ENCODE data around the gene ADORA3.

Gene ADORA3

DNA sequence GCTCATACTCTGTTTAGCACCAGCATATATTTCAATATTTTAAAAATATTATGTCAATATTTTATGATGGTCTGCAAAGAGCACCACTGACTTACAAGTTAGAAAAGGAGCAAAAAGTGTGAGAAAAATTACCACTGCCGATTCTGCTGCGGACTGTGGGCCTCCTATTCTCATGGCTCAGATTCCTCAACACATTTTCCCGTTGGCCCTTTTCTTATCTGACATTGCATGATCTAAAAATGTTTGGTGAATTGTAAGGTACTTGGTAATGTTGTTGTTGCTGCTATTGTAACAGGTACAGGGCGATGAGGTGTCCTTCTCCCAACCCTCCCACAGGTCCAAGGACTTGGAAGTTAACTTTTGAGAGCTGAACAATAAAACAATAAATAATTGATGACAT is 28.9 kb downstream of the ADORA3 start:
- DNase-seq (ENCODE audit: low read depth) = no peak

- DNase-seq (ENCODE audit: low read depth) = no peak
Observed at GRCh38 chr1:111474106-111474505, 29.3 kb downstream of the ADORA3 start.

DNA sequence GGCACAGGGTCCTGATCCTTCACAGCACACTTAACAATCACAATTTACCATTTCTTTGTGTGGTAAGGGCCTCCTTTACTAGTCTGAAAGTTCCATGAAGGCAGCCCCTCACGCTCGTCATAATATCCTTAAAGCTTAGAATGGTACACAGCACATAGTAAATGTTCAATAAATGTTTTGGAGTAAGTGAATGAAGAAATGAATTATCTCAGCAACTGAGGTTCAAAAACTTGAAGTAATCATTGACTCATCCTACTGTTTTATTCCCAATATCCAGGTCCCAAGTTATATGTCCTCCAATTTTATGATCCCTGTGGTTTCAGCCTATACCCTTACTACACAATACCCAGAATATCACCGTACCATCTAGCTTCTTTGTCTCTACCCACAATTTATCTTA is 31.9 kb downstream of the ADORA3 start:
- DNase-seq (ENCODE audit: low read depth) = no peak

- DNase-seq (ENCODE audit: low read depth) = peak; percentile 49
Observed at GRCh38 chr1:111471012-111471411, 32.4 kb downstream of the ADORA3 start.

- no peak for DNase-seq (ENCODE audit: low read depth)
Observed at GRCh38 chr1:111470596-111470995, 32.8 kb downstream of the ADORA3 start.

GRCh38 chr1:111469539-111469938 is 33.9 kb downstream of the ADORA3 start:
- DNase-seq (ENCODE audit: low read depth) = no peak

GRCh38 chr1:111468717-111469100 is 34.7 kb downstream of the ADORA3 start:
- no peak for DNase-seq (ENCODE audit: low read depth)

- no peak for DNase-seq (ENCODE audit: low read depth)
Observed at GRCh38 chr1:111467865-111468716, 35.3 kb downstream of the ADORA3 start.

GRCh38 chr1:111466480-111466879 is 37.0 kb downstream of the ADORA3 start:
- no peak for DNase-seq (ENCODE audit: low read depth)

GRCh38 chr1:111465754-111466153 is 37.7 kb downstream of the ADORA3 start:
- no peak for DNase-seq (ENCODE audit: low read depth)

GRCh38 chr1:111463029-111463683 is 40.3 kb downstream of the ADORA3 start:
- DNase-seq (ENCODE audit: low read depth) = no peak

DNA sequence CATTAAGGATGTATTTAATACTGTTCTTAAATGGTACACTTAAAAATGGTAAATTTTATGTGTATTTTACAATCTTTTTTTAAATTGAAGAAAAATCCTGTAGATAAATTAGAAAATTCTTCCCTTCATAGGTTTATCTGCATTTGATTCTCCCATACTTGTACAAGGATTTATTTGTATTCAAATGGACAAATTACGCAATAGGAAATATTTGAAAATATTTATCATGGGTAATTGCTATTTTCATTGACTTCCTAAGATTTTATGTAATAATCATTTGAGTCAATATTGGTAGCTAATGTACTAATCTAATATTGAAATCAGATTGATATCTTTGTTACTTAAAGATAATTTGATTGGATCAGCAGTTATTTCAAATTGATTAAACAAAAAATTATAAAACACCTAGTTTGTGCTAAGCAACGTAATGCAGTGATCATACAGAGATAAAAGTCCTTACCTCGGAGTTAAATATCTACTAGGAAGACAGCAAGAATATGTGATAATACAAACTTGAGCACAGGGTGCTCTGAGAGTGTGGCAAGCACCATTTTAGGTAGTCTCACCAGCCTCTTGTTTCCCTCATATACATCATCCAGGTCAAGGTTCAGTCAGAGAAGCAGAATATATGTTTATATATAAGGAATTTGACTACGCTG is 40.9 kb downstream of the ADORA3 start:
- DNase-seq (ENCODE audit: low read depth) = no peak

- DNase-seq (ENCODE audit: low read depth) = no peak
Observed at GRCh38 chr1:111461765-111462164, 41.7 kb downstream of the ADORA3 start.

DNA sequence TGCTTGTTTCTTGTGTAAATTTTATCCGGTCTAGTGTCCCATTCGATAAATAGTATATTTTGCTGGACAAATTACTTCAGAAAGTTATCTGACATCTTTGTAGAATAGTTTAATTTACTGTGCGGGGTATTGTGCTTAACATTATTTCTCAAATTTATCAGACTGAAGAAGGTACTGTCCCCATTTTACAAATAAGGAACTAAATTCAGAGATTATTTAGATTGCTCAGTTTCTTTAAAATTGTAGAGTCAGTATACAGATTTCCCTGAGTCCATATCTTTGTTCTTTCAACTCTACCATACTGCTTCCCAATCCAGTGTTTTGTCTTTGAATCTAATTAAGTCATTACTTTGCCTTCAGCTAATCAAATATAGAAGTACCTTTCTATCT is 47.8 kb downstream of the ADORA3 start:
- DNase-seq (ENCODE audit: low read depth) = no peak

DNA sequence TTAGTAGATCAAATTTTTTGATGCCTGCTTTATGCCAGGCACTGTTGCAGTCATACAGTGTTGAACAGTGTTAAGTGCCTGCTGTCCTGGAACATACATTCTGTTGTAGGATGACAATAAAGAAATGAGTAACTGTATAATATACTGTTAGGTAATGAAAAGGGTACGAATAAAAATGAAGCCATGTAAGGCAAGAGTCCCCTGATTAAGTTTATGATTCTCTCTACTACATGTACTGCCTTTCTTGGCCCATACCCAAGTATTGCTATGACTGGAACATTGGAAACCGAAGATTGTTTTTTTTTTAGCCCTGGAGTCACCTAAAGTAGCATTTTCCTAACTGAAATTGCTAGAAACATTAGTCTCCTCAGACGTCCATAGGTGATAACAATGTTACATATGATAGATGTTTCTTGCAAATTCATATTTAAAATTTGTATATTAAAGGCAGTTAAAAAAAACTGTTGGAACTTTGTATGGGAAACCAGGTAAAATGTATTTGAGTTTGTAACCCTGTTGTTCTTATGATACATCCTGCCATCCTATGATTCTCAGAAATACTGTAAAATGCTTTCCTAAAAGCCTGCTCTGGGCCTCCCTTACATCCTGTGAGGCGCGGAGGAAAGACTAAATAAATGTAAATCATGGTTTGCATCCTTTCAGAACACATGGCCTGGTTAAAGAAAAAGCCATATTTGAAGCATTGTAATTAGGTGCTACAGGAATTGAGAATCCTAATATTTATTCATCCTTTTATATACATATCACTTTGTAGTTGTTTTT is 48.4 kb downstream of the ADORA3 start:
- DNase-seq (ENCODE audit: low read depth) = no peak

- DNase-seq (ENCODE audit: low read depth) = no peak
Observed at GRCh38 chr1:111453706-111454105, 49.7 kb downstream of the ADORA3 start.

- no peak for DNase-seq (ENCODE audit: low read depth)
Observed at GRCh38 chr1:111452581-111452980, 50.9 kb downstream of the ADORA3 start.

- no peak for DNase-seq (ENCODE audit: low read depth)
Observed at GRCh38 chr1:111450185-111450584, 53.2 kb downstream of the ADORA3 start.

GRCh38 chr1:111449703-111450017 is 53.8 kb downstream of the ADORA3 start:
- no peak for DNase-seq (ENCODE audit: low read depth)

Data from activated T-helper 1 cell treated with Interleukin-2 at 50 U/mL for 16 hours (primary cell).